ENCODE data around the gene PRDM15.

The PRDM15 gene

DNA sequence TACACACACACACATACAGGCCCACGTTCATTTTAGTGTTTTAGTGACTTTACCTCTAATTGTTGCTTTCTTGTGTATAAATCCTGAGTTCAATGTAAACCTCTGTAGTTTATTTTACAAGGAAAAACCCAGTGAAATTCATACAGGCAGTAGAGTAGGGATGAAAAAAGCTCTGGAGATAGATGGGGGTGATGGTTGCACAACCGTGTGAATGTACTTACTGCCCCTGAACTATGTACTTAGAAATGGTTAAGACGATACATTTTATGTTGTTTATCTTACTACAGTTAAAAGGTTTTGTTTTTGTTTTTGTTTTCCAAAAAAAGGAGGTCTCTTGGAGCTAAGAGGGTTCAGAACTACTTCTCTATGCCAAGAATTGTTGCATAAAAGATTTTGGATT is 29.7 kb upstream of the PRDM15 start:
- DNase-seq (ENCODE audit: low read depth, low spot score) = no peak

DNA sequence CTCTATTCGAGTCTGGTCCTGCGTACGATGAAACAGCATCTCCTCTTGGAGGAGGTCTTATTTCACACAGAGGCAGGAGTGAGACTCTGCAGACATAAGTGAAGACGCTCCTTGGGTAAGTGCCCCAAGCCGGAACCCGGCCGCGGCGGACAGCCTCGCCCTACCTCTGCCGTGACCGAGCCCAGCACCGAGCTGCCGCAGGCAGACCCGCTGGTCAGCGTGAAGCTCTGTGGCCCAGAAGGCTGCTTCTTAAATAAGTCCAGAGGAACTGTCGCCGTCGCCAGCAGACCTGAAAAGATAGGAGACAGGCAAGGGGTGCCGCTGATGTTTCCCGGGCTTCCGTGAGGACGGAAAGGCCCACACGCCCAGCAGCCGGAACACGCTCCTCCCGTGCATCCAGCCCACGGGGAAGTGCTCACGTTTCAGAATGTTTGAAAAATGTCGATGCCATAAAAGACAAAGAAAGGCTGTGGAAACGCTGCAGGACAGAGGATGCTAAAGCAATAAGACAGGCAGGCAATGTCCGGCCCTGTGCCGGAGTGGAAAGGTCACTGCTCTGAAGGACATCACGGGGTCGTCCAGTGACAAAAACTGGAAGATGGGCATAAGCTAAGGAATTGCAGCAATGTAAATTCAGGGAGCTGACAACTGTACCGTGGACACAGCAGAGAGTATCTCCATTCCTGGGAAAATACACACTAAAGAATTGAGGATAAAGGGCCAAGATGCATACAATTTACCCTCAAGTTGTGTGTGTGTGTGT is 28.5 kb upstream of the PRDM15 start:
- DNase-seq (ENCODE audit: low read depth, low spot score) = no peak

DNA sequence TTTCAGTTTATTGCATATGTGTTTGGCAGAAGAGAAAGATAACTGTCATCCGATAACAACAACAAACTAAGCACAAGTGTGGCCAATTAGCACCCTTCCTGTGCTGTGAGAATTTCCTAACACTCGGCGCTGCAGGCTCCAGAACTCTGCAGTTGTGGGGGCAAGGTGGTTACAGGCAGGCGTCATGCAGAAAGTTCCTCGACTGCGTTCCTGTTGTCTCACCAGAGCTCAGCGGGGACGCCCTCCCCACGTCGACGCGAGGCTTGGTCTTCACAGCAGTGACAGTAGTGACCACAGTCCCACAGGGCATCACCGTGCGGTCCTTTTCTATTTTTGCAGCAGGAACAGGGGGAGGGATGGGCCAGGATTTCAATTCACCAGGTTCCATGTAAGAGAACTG is 27.6 kb upstream of the PRDM15 start:
- DNase-seq (ENCODE audit: low read depth, low spot score) = no peak

DNA sequence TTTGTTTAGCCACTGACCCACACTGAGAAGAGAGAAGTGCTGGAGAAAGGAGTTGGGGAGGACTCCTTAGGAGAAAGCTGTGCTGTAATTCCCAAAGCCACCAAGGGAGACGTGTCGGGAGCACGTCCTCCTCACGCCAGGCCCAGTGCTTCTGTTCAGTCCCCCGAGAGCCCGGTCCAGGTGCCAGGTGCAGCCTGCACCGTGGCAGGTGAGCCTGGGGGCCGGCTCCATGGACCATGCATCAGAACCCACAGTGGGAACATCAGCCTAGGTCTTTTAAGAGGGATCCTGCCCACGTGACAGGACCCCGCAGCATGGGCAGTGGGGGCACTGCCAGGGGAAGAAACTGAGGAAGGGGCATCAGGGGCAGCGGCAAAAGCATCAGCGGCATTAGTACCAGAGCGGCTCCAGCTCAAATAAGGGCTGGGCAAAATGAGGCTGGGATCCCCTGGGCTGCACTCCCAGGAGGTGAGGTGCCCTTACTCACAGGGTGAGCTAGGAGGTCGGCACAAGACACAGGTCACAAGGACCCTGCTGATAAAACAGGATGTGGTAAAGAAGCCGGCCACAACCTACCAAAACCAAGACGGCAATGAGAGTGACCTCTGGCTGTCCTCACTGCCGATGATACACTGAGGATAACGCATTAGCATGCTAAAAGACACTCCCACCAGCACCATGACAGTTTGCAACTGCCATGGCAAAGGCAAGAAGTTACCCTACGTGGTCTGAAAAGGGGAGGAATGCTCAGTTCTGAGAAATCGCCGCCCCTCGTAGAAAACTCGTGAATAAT is 24.6 kb upstream of the PRDM15 start:
- DNase-seq (ENCODE audit: low read depth, low spot score) = no peak

GRCh38 chr21:41902946-41903345 is 23.8 kb upstream of the PRDM15 start:
- no peak for DNase-seq (ENCODE audit: low read depth, low spot score)

- DNase-seq (ENCODE audit: low read depth, low spot score) = no peak
Measured at GRCh38 chr21:41901782-41902181, 22.6 kb upstream of the PRDM15 start.

- no peak for DNase-seq (ENCODE audit: low read depth, low spot score)
Measured at GRCh38 chr21:41901099-41901498, 22.0 kb upstream of the PRDM15 start.

GRCh38 chr21:41900401-41900800 is 21.3 kb upstream of the PRDM15 start:
- no peak for DNase-seq (ENCODE audit: low read depth, low spot score)

DNA sequence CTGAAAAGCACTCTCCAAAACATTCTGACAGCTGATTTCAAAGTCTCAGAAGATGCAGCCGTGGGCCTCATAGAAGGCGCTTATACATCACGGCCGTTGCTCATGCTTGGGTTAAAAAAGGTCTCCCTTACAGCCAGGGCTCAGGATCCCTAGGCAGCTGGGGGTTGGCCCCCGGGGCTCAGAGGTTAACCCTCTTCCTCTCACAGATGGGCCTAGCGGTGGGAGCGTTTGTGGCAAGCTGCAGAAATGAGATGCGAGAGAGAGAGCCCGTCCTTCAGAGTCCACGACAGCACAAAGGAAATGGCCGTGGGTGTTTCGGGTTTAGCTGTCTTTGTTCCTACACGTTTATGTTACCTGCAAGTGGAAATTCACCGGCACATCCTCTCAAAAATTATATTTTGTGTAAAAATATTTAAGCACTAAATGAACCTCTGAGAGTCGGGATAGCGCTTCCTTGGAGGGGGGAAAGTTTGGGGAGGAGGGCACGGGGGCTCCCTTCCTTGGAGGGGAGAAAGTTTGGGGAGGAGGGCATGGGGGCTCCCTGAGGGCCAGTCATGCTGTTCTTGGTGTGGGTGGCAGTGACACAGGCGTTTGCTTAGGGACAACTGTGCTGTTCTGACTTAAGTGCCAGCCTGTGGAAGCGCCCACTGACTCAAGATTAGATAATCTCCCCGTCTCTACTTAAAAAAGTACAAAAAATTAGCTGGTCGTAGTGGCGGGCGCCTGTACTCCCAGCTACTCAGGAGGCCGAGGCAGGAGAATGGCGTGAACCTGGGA is 20.5 kb upstream of the PRDM15 start:
- DNase-seq (ENCODE audit: low read depth, low spot score) = no peak

DNA sequence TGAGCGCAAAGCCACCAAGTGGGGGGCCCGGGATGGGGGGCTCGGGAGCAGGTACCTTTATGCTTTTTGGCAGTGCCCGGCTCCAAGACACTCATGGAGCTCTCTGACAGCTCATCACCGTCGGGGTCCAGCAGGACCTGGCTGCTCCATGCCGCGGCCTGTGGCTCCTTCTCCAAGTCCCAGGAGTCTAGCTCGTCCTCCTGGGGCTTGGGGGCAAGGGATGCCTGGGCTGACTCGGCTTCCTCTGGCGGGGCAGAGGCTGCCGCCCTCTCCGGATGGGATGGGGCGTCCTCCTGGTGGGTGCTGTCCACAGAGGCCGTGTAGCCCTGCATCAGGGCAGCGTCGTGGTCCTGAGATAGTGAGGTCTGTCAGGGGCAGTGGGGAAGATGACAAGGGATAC is 19.9 kb upstream of the PRDM15 start:
- no peak for DNase-seq (ENCODE audit: low read depth, low spot score)

- DNase-seq (ENCODE audit: low read depth, low spot score) = no peak
Measured at GRCh38 chr21:41897700-41898099, 18.6 kb upstream of the PRDM15 start.

DNA sequence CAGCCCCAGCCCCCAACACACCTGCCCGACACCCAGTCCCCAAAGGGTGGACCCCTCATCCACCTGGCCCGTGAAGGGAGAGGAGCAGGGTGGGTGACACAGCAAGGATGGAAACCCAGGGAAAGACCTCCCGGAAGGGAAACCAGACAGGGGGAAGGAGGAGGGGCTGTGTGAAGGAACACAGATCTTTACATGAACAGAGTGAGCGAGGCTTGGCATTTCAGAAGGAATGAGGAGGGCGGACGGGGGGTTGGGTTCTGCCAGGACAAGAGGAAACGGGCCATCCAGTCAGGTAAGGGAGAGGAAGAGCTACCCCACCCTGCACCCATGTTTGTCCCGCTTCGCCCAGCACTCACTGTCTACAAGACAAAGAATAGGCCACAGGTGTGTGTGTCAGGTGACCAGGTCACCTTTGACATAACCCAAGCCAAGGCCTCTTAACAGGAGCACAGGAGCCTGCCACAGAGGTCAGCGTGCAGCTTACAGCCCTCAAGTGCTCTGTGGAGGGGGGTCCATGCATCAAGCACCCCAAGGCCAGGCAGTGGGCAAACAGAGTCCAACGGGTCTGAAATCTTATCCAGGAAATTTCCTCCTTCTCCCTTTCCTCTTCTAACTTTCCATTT is 18.0 kb upstream of the PRDM15 start:
- DNase-seq (ENCODE audit: low read depth, low spot score) = no peak

DNA sequence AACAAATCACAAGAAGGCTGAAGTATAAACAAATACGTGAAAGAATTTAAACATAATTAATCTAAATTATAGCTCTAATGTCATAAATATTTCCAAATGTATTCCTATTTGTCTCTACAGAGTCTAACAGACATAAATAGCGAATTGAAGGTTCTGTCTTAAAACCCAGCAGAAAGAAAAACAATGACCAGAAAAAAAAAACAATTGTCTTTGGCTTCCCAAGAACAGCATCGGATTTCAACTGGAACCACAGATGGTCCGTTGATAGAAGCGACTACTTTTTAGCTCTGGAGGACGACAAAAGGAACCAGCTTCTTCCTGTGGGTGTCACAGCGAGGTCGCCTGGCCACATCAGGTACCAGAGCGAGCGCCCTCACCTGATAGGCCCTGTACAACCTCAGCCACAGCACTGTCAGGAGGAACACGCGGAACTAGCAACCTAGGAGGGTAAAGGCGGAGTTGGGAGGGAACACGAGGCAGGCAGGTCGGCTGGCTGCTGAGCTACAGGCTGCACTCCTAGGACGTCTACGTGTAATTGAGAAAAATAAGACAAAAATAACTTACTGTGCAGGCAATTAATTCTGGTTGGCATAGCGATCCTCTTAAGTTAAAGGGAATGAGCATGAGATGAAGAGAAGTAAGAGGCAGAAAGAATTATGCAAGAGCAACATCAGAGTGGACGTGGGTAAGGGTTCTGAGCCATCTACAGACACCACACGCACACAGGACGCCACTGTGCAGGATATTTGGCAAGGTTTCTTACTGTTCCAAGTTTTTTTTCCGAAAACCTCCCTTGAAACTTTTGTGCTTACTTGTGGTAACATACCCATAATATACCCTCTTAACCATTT is 16.7 kb upstream of the PRDM15 start:
- DNase-seq (ENCODE audit: low read depth, low spot score) = no peak

- DNase-seq (ENCODE audit: low read depth, low spot score) = no peak
Measured at GRCh38 chr21:41894922-41895557, 15.9 kb upstream of the PRDM15 start.

- no peak for DNase-seq (ENCODE audit: low read depth, low spot score)
Measured at GRCh38 chr21:41894511-41894910, 15.4 kb upstream of the PRDM15 start.

DNA sequence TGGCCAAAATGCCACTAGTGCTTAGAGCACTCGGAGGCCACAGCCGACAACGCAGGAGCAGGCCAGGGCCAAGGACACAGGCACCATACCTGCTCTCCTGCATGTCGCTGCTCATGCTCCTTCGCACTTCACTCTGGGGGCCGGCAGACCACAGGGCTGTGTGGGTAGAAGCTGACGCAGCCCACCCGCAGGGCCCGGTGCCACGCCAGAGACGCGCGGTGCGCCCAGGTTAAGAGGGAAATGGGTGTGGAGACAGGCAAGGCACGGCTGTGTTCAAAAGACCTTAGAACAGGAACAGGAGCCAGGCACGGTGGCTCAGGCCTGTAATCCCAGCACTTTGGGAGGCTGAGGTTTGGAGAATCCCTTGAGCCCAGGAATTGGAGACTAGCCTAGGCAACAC is 13.6 kb upstream of the PRDM15 start:
- no peak for DNase-seq (ENCODE audit: low read depth, low spot score)

- no peak for DNase-seq (ENCODE audit: low read depth, low spot score)
Measured at GRCh38 chr21:41891132-41891531, 12.0 kb upstream of the PRDM15 start.

GRCh38 chr21:41890355-41890754 is 11.2 kb upstream of the PRDM15 start:
- DNase-seq (ENCODE audit: low read depth, low spot score) = no peak

DNA sequence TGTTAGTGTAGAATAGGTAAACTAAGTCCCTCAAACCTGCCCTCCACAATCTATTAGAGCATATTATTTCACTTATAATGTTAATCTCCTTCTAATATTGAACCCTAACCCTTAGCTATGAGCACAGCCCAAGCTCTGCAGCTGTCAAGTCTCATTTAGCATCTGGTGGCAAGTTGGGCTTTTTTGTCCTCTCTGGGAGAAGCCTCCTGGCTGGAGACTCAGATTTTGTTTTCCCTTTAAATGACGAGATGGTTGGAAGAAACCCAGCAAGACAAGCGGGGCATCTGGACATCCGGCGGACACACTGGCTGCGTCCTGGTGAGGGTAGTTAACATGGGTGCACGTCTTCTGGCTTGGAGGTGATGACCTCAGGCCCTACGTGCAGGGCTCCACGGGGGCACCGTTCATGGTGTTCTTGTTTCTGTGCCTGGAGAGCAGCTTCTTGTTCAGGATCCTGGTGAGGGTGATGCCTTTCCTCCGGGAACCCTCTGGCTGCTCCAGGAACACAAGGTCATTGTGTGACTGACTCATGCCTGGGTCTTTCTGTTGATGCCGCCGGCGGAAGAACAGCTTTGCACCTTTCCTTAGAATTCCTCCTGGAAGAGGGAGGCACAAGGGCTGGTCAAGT is 9.7 kb upstream of the PRDM15 start:
- DNase-seq (ENCODE audit: low read depth, low spot score) = no peak

DNA sequence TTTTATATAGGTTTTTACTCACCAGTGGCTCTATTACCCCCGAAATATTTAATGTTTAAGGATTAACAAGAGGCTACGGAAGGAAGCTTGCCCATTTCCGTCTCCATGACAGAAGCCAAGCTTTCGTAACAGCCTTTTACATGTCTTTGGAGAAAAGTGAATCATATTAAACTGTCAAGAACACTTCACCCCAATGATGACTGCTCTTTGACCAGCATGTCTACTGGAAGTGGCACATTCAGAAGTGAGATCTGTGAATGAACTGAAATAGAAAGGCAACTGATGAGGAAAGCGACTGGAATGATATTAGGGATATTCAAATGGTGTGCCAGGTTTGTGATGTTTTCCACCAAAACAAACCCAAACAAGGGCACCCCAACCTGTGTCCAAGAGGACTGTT is 8.5 kb upstream of the PRDM15 start:
- no peak for DNase-seq (ENCODE audit: low read depth, low spot score)

Data from iPS DF 19.7 (cell line).